RWPE1 (cell line): ENCODE results near the gene RDH13.

Source experiments
- CTCF ChIA-PET: fragments of 350-600 bp; sonication (Branson Sonifier 250); formaldehyde crosslinking; extraction: SDS; loops from one replicate; lab custom pipeline; 2021; lab: Yijun Ruan, JAX
- POLR2A ChIA-PET: fragments of 400-600 bp; formaldehyde crosslinking; extraction: SDS; loops from one replicate; lab custom pipeline; 2020; ENCODE audit warnings: antibody characterized with exemption; ENCODE audit not compliant: low non-redundant PET; lab: Yijun Ruan, JAX
- DNase-seq: peaks from one replicate; pipeline ENCODE4 v3.0.0; 2012; ENCODE audit warnings: low spot score
- H3K27ac ChIP-seq: fragments of 450-650 bp; 2 replicates; pipeline ENCODE4 v1.5.1; 2017
- TF ChIP-seq, protein P1 (sequence below): fragments of 450-650 bp; conservative IDR thresholded peaks from 2 replicates; pipeline ENCODE4 v1.5.1; 2017; ENCODE audit warnings: low read depth, mild to moderate bottlenecking

The RDH13 gene

DNA sequence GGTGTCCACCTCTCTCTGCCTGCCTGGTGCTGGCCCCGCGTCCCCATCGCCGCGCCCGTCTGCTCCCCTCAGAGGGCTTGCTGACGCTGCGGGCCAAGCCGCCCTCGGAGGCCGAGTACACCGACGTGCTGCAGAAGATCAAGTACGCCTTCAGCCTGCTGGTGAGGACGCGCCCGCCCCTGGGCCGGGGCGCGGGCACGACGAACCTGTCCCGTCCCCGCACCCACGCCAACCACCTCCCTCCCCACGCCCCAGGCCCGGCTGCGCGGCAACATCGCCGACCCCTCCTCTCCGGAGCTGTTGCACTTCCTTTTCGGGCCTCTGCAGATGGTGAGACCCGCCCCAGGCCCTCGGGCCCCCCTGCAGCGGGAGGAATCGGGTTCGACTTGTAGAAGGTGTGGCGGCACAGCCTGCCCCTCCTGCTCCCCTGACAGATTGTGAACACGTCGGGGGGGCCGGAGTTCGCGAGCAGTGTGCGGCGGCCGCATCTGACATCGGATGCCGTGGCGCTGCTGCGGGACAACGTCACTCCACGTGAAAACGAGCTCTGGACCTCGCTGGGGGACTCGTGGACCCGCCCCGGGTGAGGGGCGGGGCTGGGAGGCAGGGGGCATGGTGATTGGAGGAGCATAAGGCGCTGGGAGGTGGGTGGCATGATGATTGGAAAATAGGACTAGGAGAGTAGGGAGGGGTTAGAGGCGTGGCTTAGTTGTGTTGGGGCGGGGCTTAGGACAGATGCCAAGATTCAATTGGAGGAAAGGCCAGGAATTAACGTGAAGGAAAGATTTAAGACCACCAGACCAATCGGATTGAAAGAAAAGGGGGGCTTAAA, 19.3 kb upstream of the RDH13 start:
- TF ChIP-seq, protein P1, sequence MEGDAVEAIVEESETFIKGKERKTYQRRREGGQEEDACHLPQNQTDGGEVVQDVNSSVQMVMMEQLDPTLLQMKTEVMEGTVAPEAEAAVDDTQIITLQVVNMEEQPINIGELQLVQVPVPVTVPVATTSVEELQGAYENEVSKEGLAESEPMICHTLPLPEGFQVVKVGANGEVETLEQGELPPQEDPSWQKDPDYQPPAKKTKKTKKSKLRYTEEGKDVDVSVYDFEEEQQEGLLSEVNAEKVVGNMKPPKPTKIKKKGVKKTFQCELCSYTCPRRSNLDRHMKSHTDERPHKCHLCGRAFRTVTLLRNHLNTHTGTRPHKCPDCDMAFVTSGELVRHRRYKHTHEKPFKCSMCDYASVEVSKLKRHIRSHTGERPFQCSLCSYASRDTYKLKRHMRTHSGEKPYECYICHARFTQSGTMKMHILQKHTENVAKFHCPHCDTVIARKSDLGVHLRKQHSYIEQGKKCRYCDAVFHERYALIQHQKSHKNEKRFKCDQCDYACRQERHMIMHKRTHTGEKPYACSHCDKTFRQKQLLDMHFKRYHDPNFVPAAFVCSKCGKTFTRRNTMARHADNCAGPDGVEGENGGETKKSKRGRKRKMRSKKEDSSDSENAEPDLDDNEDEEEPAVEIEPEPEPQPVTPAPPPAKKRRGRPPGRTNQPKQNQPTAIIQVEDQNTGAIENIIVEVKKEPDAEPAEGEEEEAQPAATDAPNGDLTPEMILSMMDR = no peak
- CTCF ChIA-PET = interaction anchor here (0.6 kb wide), 1 partner anchor 79 kb away, joined by 5 read pairs; no protein-coding TSS in a partner anchor
- H3K27ac ChIP-seq = no peak overlapping the region
- POLR2A ChIA-PET = no interaction called here
- no peak for DNase-seq

DNA sequence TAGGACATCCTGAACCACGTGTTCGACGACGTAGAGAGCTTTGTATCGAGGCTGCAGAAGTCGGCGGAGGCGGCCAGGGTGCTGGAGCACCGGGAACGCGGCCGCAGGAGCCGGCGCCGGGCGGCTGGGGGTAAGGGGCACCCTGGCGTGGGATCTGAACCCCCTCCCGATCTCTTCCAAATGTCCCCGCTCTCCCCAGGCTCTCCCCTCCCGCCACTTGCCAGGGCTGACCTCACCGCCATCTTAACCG, 18.7 kb upstream of the RDH13 start:
- TF ChIP-seq, protein P1 = no peak
- CTCF ChIA-PET = no interaction called here
- POLR2A ChIA-PET = no interaction called here
- DNase-seq = no peak
- no peak overlapping the region; the same call in 1 of the 2 replicates for H3K27ac ChIP-seq

DNA sequence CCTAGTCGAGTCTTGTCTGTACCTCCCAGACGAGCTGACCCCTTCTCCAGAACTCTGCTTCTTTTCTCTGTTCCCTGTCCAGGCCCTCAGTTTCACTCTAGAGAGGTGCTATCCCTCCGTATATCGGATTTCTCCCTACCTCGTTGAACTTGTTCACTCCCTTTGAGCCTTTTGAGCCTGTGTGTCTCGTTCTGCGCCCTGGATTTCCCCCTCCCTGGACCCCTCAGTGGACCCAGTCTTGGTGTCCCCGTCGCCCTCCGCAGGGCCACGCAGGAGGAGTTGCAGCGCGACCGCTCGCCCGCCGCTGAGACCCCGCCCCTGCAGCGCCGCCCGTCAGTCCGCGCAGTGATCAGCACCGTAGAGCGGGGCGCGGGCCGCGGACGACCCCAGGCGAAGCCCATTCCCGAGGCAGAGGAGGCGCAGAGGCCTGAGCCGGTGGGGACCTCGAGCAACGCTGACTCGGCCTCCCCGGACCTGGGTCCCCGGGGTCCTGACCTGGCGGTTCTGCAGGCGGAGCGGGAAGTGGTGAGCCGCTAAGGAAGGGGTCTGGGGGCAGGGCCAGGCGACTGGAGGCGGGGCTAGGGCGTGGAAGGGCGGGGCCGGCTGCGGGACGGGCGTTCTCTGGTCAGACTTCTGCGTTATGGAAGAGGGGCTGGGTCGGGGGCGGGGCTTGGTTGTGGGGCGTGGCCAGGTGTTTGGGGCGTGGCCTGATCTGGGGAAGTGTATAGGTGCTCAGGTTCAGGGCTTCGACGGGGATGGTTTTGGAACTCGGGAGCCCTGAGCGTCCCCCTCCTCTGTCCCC, 18.2 kb upstream of the RDH13 start:
- CTCF ChIA-PET = no interaction called here
- H3K27ac ChIP-seq = peak overlapping the region; percentile 88
- TF ChIP-seq, protein P1 = no peak
- peak; percentile 91 for DNase-seq
- POLR2A ChIA-PET = interaction anchor here (0.9 to 1.0 kb wide), 2 partner anchors 36 to 112 kb away, joined by 3 read pairs; no protein-coding TSS in a partner anchor

DNA sequence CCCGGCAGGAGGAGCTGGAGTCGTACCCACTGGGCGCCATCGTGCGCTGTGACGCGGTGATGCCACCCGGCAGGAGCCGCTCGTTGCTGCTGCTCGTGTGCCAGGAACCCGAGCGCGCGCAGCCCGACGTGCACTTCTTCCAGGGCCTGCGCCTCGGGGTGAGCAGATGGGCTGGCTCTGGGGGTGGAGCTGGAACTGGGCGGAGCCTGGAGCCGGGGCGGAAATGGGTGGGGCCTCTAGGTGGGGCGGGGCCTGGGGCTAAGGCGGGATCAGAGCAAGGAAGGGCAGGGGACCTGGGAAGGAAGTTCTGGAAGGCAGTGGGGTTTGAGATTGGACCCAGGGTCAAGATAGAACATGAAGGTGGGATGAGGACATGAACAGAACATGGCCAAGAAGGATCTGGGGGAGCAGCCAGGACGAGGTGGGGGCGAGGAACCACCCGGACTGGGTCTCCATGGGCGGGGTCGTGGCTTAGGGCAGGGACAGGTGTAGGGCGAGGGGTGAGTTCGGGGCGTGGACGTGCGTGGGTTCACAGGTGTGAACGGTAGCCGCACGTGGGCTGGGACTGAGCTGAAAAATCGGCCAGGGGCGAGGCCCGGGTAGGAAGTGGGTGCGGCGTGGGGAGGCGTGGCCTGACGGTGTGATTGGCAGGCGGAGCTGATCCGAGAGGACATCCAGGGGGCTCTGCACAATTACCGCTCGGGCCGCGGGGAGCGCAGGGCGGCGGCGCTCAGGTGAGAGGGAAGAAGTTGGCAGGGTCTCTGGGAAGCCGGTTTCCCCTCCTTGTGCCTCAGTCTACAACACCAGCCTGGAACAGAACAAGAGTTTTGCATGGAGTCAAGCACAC, 17.4 kb upstream of the RDH13 start:
- TF ChIP-seq, protein P1 = no peak
- ChIA-PET POLR2A (interaction anchor here (0.8 to 1.0 kb wide), 4 partner anchors 9 to 113 kb away, joined by 3 read pairs; no protein-coding TSS in a partner anchor), CTCF (interaction anchor here (0.5 kb wide), 1 partner anchor 357 kb away, joined by 3 read pairs; no protein-coding TSS in a partner anchor)
- peak; percentile 93 for DNase-seq
- H3K27ac ChIP-seq = peak overlapping the region; percentile 88

DNA sequence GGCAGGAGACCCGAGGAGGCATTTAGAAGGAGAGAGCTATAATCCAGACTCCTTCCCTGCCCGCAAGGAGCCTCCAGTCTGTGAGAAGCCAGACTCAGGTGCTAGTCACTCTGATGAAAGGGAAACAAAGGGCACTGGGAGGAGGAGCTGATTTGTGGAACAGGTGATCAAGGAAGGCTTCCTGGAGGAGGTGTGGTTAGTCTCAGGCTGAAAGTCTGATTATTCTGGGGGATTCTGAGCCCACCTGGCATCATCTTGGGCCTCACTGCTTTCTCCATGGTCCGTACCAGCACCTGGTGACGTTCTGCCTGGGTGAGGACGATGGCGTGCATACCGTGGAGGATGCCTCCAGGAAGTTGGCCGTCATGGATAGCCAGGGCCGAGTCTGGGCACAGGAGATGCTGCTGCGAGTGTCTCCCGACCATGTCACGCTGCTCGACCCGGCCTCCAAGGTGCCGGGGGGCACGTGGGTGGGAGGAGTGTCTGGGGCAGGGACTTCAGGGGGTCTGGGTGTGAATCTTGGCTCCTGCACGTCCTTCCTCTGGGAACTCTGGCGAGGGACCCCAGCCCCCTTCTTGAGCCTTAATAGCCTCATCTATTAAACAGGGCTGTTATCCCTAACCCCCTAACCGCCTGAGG, 16.6 kb upstream of the RDH13 start:
- DNase-seq = no peak
- TF ChIP-seq, protein P1 = no peak
- peak overlapping the region; percentile 88 for H3K27ac ChIP-seq
- ChIA-PET POLR2A (interaction anchor here (0.8 to 1.0 kb wide), 3 partner anchors 10 to 11 kb away, joined by 3 read pairs; no protein-coding TSS in a partner anchor), CTCF (interaction anchor here (0.7 kb wide), 1 partner anchor 412 kb away, joined by 3 read pairs; no protein-coding TSS in a partner anchor)
